ENCODE data around the gene KCNAB1. TPM values are rescaled to one million over a fixed set of nuclear protein-coding genes. Genes with fewer than 3 reads are reported as not detected.
A peak's percentile ranks its signal among the peaks of the same experiment; 100 is the strongest.

The KCNAB1 gene
- total RNA-seq, 1 donor from 2014 or later = 2.4 TPM

DNA sequence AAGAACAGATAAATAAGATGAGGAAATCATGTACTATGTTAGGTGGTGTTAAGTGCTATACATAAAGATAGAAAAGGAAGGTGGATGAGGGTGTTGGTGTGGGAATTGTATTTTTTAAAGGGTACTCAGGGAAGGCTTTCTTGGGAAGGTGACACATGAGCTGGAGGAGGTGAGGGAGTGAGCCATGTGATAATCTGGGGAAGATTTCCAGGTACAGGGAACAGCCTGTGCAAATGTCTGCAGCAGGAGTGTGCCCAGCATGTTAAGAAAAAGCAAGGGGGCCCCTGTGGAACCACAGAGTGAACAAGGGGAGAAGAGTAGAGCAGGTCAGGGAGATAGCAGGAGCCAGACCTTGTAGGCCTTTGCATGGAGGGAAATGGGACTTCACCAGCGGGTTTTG, 258.9 kb downstream of the KCNAB1 start:
- Histone ChIP-seq H3K4me1 (peaks cover 16% of the 10 kb centered on the region), H3K27ac (replicated peaks) (no peak overlapping the region), H3K9me3 (replicated peaks) (no peaks in the 10 kb centered on the region), H3K36me3 (no peaks in the 10 kb centered on the region), H3K4me3 (no peak overlapping the region), H3K27me3 (ENCODE audit: low read depth) (peaks cover 38% of the 10 kb centered on the region)
- DNase-seq = no peak
- TF ChIP-seq, protein P1, sequence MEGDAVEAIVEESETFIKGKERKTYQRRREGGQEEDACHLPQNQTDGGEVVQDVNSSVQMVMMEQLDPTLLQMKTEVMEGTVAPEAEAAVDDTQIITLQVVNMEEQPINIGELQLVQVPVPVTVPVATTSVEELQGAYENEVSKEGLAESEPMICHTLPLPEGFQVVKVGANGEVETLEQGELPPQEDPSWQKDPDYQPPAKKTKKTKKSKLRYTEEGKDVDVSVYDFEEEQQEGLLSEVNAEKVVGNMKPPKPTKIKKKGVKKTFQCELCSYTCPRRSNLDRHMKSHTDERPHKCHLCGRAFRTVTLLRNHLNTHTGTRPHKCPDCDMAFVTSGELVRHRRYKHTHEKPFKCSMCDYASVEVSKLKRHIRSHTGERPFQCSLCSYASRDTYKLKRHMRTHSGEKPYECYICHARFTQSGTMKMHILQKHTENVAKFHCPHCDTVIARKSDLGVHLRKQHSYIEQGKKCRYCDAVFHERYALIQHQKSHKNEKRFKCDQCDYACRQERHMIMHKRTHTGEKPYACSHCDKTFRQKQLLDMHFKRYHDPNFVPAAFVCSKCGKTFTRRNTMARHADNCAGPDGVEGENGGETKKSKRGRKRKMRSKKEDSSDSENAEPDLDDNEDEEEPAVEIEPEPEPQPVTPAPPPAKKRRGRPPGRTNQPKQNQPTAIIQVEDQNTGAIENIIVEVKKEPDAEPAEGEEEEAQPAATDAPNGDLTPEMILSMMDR (IDR thresholded peaks at IDR 0.05; ENCODE audit: borderline replicate concordance) = no peak
- intact Hi-C loops (cut with micrococcal nuclease) = no loop called here

DNA sequence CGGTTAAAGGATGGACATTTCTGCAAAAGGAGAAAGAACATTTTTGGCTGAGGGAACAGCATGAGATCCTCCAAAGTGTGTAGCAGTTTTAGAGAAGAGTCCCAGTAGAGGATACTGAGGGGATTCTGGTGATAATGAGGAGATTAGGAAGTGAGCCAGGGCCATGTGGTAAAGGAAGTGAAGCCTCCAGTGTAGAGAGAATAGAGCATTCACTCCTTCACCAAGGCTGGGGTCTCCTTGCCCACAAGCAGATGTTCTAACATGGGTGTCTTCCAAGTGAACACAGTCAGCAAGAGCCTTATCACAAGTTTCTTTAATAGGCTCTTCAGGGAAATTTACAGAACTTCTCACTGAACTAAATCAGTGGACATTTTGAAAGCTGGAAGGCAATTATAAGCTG, 260.9 kb downstream of the KCNAB1 start:
- no peak overlapping the region for H3K27ac ChIP-seq (replicated peaks)
- H3K4me1 ChIP-seq = peaks cover 16% of the 10 kb centered on the region
- peaks cover 29% of the 10 kb centered on the region for H3K27me3 ChIP-seq (ENCODE audit: low read depth)
- H3K4me3 ChIP-seq = no peak overlapping the region
- TF ChIP-seq, protein P1 (IDR thresholded peaks at IDR 0.05; ENCODE audit: borderline replicate concordance) = no peak
- DNase-seq = no peak
- no peaks in the 10 kb centered on the region for H3K9me3 ChIP-seq (replicated peaks)
- no peaks in the 10 kb centered on the region for H3K36me3 ChIP-seq
- intact Hi-C loops (cut with micrococcal nuclease) = no loop called here

DNA sequence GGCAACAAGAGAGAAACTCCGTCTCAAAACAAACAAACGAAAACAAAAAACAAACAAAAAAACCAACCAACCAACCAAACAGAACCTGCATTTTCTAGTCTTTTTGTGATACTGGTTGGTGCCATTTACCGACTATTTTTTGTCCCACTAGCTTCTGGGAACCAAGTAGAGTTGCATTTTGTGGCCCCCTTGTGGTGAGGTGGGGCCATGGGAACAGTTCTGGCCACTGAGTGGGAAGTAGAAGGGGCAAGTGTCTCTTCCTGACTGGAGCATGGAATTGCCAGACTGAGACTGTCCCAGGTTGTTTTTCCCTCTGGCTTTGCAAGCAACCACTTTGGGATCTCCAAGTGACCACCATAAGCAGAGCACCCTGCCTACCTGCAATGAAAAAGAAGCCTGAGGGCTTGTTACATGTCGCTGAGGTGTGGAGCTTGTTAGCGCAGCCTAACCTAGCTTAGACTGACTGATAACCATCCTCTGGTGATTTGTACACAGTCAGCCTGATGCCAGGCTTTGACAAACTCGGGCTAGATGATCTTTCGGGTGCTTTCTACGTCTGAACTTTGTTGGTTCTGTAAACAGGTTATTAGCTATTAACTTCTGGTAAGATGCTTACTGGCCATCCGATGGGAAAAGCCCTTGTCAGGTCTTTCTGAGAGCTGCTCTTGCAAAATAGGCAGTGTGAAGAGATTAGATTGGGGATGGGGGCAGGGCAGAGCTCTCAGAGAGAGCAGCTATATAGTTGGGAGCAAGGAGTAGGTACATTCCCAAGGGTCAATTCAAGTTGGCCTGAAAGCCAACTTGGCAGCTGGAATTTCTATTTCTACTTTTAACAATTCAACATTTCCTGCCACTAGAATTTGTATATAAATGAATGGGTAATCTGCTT, 262.3 kb downstream of the KCNAB1 start:
- Histone ChIP-seq H3K27ac (replicated peaks) (peak overlapping the region; percentile 49), H3K36me3 (no peaks in the 10 kb centered on the region), H3K4me1 (peaks cover 9% of the 10 kb centered on the region), H3K4me3 (no peak overlapping the region), H3K9me3 (replicated peaks) (no peaks in the 10 kb centered on the region), H3K27me3 (ENCODE audit: low read depth) (peaks cover 27% of the 10 kb centered on the region)
- DNase-seq = no peak
- intact Hi-C loops (cut with micrococcal nuclease) = no loop called here
- TF ChIP-seq, protein P1 (IDR thresholded peaks at IDR 0.05; ENCODE audit: borderline replicate concordance) = peak; percentile 49

DNA sequence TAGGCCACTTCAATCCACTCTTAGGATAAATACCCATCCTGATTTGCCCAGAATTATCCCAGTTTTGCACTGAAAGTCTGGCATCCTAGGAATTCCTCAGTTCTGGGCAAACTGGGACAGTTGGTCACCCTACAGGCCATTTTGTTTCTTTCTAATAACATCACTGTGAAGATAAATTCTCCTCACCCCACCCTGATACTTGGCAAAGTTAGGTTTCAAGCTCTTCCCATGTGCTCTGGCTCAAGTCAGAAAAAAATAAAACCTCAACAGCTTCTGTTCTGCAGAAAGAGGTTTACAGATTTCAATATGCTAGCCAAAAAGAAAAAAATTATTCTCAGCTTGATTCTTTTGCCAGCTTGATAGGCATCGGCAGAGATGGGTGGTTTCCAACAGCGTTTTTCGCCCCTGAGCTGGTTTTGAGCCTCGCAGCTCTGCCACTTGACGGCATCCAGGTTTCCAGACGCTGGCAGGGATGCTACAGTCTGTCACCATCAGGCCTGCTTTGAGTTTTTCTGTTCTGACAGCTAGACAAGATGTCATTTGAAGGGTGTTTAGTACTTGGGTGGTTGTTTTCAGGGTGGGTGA, 263.2 kb downstream of the KCNAB1 start:
- TF ChIP-seq, protein P1 (IDR thresholded peaks at IDR 0.05; ENCODE audit: borderline replicate concordance) = no peak
- H3K36me3 ChIP-seq = no peaks in the 10 kb centered on the region
- no peak for DNase-seq

DNA sequence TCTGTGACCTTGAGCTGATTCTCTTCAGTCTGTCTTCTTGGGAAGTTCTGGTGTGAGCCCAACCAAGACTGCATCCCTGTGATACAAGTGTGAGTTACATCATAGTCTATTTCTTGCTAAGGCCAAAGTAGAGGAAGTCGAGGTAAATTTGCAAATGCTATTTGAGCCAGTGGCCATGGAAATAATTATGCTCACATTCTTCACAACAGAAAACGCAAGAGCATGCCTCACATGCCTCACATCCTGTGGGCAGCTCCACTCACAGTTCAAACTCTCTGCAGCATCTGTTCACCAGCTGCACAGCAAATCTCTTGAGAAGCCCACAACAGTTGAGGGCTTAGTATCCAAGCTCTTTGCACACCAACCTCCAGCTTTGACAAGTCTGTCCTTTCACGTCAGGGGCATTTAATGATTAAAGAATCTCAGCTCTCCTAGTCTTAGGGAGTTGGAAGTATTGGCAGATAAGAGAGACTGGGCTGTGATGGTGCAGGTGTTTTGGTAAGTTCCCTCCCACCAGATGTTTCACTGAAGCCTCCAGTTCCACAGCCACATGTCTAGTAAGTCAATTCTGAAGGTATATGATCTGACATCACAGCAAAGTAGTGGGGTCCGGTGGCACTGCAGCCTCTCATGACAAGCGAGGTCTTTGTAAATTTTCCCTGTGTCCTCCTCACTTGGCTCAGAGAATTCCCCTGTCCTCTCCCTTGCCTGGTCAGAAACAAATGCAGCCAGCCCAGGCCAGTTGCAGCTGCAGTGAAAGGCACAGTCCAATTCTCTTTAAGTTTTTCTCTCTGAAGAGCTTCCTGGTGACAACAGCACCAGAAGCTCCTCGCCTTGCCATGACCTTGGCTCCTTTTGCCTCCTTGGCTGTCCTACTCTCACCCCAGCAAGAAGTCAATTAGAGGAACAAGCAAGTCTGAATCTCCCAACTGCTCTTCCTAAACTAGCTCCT, 268.4 kb downstream of the KCNAB1 start:
- no peaks in the 10 kb centered on the region for H3K9me3 ChIP-seq (replicated peaks)
- H3K27ac ChIP-seq (replicated peaks) = peak overlapping the region; percentile 58
- intact Hi-C loops (cut with micrococcal nuclease) = no loop called here
- H3K4me1 ChIP-seq = no peaks in the 10 kb centered on the region
- TF ChIP-seq, protein P1 (IDR thresholded peaks at IDR 0.05; ENCODE audit: borderline replicate concordance) = no peak
- H3K4me3 ChIP-seq = no peak overlapping the region
- H3K27me3 ChIP-seq (ENCODE audit: low read depth) = peaks cover 9% of the 10 kb centered on the region
- DNase-seq = peak; percentile 40
- H3K36me3 ChIP-seq = no peaks in the 10 kb centered on the region

More for the DNA sequence above, 263.2 kb downstream of the KCNAB1 start:
- intact Hi-C loops (cut with micrococcal nuclease) = no loop called here
- peak overlapping the region; percentile 49 for H3K27ac ChIP-seq (replicated peaks)
- peaks cover 8% of the 10 kb centered on the region for H3K4me1 ChIP-seq
- no peaks in the 10 kb centered on the region for H3K9me3 ChIP-seq (replicated peaks)
- H3K27me3 ChIP-seq (ENCODE audit: low read depth) = peaks cover 22% of the 10 kb centered on the region
- no peak overlapping the region for H3K4me3 ChIP-seq
